ENCODE data around the gene GAS6. TPM values are rescaled to one million over a fixed set of nuclear protein-coding genes. Genes with fewer than 3 reads are reported as not detected.
"Not testable (repeated sequence)": the region's sequence is repeated elsewhere in the genome, so short reads cannot be mapped to it uniquely, and the experiment has no call there.

GAS6 gene
- polyA plus RNA-seq (ENCODE audit: insufficient read length in 12 of 12): 10 to 100 TPM in 11 of 12 donors, not detected in 1; 20.9 to 61.4 (median 31.5) TPM
- long read RNA-seq, donor 1, transcript GAS6-204 (1 exons, 2,646 nt): major isoform, 22 of 29 reads
- long read RNA-seq, donor 1, transcript GAS6-201 (15 exons, 2,490 nt): minor isoform, 7 of 29 reads
- long read RNA-seq, donor 1, partial matches to known transcripts: 0 of 29 reads
- long read RNA-seq, donor 1, other reads (novel, unspliced or antisense): 0 of 29 reads
- long read RNA-seq, donor 2, transcript GAS6-204 (1 exons, 2,646 nt): major isoform, 14 of 27 reads
- long read RNA-seq, donor 2, transcript GAS6-201 (15 exons, 2,490 nt): minor isoform, 13 of 27 reads
- long read RNA-seq, donor 2, partial matches to known transcripts: 0 of 27 reads
- long read RNA-seq, donor 2, other reads (novel, unspliced or antisense): 0 of 27 reads
- long read RNA-seq, donor 3, transcript GAS6-201 (15 exons, 2,490 nt): major isoform, 7 of 12 reads
- long read RNA-seq, donor 3, transcript GAS6-204 (1 exons, 2,646 nt): minor isoform, 5 of 12 reads
- long read RNA-seq, donor 3, partial matches to known transcripts: 0 of 12 reads
- long read RNA-seq, donor 3, other reads (novel, unspliced or antisense): 0 of 12 reads
- long read RNA-seq, donor 4, transcript GAS6-204 (1 exons, 2,646 nt): major isoform, 8 of 9 reads
- long read RNA-seq, donor 4, partial matches to known transcripts: 0 of 9 reads
- long read RNA-seq, donor 4, other reads (novel, unspliced or antisense): 0 of 9 reads
- long read RNA-seq, donor 5, transcript GAS6-204 (1 exons, 2,646 nt): minor isoform, 5 of 13 reads
- long read RNA-seq, donor 5, transcript GAS6-201 (15 exons, 2,490 nt): major isoform, 8 of 13 reads
- long read RNA-seq, donor 5, partial matches to known transcripts: 0 of 13 reads
- long read RNA-seq, donor 5, other reads (novel, unspliced or antisense): 0 of 13 reads
- long read RNA-seq, donor 6, transcript GAS6-201 (15 exons, 2,490 nt): major isoform, 9 of 15 reads
- long read RNA-seq, donor 6, transcript GAS6-204 (1 exons, 2,646 nt): minor isoform, 6 of 15 reads
- long read RNA-seq, donor 6, partial matches to known transcripts: 0 of 15 reads
- long read RNA-seq, donor 6, other reads (novel, unspliced or antisense): 0 of 15 reads
- long read RNA-seq, donor 7, transcript GAS6-204 (1 exons, 2,646 nt): minor isoform, 6 of 14 reads
- long read RNA-seq, donor 7, transcript GAS6-201 (15 exons, 2,490 nt): major isoform, 8 of 14 reads
- long read RNA-seq, donor 7, partial matches to known transcripts: 0 of 14 reads
- long read RNA-seq, donor 7, other reads (novel, unspliced or antisense): 0 of 14 reads
- long read RNA-seq, donor 8, transcript GAS6-201 (15 exons, 2,490 nt): major isoform, 18 of 23 reads
- long read RNA-seq, donor 8, partial matches to known transcripts: 0 of 23 reads
- long read RNA-seq, donor 8, other reads (novel, unspliced or antisense): 0 of 23 reads
- long read RNA-seq, donor 9, transcript GAS6-204 (1 exons, 2,646 nt): major isoform, 17 of 26 reads
- long read RNA-seq, donor 9, transcript GAS6-201 (15 exons, 2,490 nt): minor isoform, 9 of 26 reads
- long read RNA-seq, donor 9, partial matches to known transcripts: 0 of 26 reads
- long read RNA-seq, donor 9, other reads (novel, unspliced or antisense): 0 of 26 reads
- long read RNA-seq, donor 10, transcript GAS6-201 (15 exons, 2,490 nt): major isoform, 9 of 13 reads
- long read RNA-seq, donor 10, partial matches to known transcripts: 0 of 13 reads
- long read RNA-seq, donor 10, other reads (novel, unspliced or antisense): 0 of 13 reads
- long read RNA-seq, donor 11, transcript GAS6-201 (15 exons, 2,490 nt): major isoform, 17 of 20 reads
- long read RNA-seq, donor 11, partial matches to known transcripts: 0 of 20 reads
- long read RNA-seq, donor 11, other reads (novel, unspliced or antisense): 0 of 20 reads

DNA sequence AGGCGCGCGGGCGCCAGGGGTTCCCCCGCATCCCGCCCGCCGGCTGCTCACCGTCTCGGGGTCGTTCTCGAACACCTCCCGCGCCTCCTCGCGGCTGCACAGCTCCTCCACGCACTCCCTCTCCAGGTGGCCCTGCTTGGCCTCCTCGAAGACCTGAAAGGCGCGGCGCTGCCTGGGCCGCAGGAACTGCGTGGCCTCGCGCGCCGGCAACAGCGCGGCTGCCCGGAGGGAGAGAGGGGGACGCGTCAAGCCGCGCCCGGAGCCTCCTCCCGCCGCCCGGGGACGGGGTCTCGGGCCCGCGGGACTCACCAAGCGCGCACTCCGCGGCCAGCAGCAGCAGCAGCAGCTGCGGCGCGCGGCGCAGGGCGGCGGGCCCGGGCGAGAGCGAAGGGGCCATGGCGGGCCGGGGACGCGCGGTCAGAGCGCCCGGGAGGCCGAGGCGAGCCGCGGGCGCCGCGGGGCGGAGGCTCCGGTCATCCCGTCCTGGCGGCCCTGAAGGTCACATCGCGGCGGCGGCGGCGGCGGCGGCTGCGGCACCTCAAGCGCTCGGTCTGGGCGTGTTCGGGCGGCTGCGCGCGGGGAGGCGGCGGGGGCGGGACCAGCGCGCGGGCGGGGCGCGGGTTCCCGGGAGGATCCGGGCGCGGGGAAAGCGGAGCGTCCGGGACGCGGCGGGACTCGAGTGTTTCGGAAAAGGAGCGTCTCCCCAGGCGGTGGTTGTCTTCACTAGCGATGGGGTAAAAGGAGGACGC lies at the start of gene GAS6:
GAS6 (minus strand) TSS at position 553 of the 749 bp plus-strand sequence; CDS start at position 397, 156 bp downstream.
- DNase-seq: no peak

DNA sequence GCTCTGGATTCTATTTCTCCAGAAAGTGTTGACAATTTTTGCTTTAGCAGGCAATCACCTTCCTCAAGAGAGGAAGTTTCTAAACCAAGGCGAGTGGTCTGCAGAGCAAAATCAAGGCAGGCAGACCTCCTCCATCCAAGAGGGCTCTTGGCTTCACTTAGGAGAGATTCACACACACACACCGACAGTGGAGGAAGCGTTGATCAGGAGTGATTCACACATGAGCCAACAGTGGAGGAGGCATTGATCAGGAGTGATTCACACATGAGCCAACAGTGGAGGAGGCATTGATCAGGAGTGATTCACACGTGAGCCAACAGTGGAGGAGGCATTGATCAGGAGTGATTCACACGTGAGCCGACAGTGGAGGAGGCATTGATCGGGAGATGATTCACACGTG lies 49.5 kb upstream of the GAS6 start:
- DNase-seq: not testable (repeated sequence)

DNA sequence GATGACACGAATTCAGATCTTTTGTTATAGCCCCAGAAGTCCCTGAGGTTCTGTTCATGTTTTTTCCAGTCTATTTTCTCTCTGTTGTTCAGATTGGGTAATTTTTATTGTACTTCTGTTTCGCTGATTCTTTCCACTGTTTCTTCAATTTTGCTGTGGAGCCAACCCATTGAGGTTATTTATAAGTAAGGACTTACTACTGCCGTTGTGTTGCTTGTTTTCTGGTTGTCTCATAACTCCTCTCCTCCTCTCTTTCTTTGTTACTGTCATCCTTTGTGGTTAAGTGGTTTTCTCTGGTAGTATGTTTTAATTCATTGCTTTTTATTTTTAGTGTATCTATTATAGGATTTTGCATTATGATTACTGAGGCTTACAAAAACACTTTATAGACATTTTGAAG lies 48.7 kb upstream of the GAS6 start:
- DNase-seq: no peak

DNA sequence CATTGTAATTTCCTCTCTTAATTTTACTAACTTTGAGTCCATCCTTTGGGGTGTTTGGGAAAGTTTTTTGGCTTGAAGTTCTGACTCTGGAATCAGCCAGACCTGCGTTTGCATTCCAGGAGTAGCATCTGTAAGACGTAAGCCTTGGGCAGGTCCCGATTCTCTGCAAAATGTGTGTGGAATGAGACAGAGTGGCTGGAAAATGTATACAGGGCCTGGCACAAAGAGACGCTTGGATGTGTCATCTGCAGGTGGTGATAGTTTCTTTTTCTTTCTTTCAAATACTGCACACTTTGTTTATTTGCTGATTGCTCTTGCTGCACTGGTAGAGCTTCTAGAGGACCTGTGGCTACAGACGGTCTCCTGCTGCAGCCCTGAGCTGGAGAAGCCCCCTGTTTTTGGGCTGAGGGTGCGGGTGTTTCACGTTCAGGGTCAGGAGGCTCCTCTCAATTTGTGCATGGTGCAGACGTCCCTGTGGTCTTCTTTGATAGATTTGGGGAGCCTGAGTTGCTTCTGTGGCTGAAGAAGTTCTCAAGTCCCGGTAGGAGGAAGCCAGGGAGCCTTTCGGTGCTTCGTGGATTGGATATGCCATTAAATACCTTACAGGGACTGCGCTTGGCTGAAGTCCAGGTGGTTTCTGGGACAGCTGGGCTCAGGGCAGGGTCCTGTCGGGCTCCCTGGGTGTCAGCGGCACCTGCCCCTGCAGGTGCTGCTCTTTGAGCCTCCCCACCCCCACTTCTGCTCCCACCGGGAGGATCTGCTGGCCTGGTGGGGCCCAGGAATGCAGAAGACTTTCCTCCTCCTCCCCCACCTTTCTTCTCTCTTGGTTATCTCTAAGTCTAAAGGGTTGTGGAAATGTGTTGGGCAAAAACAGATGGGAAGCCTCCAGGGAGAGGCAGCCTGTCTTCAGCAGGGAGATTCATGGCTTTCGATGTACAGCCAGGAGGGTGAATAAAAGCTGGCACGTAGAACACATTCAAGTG lies 44.0 kb upstream of the GAS6 start:
- no peak for DNase-seq

DNA sequence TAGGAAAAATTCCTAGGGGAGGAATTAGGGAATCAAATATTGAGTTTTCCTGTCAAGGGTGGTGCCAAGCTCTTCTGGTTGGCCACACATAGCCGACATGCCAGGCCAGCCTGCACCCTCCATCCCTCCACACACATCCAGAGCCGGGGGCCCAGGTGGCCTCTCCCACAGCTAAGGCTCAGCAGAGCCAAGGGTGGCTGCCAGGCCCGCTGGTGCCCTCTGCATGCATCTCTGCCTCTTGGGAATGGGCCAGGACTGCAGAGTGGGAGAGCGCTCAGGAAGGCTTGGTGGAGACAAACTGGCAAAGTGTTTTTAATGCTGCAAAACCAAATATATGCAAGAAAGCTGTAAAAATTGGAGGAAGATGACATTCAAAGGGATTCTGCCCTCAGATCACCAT lies 42.7 kb upstream of the GAS6 start:
- DNase-seq: no peak

DNA sequence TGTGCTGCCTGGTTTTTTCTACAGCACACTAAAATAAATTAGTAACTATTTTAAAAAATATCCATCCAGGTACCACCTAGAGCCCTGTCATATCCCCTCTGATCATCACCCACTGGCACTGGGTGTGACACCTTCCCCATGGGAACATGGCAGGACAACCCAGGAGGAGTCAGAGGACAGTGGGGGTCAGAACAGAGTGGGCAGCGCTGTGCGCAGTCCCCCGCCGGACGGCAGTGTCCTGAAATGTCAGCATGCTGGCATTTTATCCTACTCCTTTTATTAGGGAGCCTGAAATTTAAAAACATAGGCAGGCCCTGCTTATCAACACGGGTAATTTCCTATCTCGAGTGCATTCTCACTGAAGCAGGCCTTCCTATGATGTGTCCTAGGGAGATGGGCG lies 42.1 kb upstream of the GAS6 start:
- no peak for DNase-seq

DNA sequence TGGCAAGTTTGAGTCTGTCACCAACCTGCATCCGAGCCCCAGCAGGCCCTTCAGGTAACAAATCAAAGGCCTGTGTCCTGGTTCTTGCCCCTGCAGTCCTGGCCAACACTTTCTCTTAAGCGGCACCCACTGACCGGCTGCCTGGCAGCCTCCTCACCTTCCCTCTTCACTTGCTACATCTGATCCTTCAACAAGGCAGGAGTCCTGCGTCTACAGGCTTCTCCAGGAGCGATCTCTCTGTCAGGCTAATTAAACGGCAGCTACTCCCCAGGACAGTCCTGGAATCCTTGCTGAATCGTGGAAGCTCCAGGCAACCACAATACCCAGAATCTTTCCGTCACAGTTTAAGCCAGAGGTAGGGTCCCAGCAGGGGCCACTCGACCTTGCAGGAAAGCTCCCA lies 41.1 kb upstream of the GAS6 start:
- no peak for DNase-seq

DNA sequence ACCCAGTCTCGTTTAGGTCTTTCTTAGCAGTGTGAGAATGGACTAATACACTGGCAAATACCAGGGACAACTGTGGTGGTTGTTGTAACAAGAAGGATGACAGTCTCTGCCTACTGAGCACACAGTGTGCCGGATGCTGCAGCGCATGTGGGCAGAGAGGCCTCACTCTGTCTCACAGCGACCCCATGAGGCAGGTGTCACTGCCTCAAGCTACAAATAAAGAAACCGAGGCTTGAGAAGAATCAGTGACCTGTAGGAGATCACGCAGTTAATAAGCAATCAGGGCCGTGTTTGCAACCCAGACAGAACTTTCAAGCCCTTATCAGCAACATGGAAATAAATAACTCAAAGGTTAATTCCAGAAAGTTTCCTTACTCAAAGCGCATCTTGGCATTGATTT lies 40.5 kb upstream of the GAS6 start:
- no peak for DNase-seq

DNA sequence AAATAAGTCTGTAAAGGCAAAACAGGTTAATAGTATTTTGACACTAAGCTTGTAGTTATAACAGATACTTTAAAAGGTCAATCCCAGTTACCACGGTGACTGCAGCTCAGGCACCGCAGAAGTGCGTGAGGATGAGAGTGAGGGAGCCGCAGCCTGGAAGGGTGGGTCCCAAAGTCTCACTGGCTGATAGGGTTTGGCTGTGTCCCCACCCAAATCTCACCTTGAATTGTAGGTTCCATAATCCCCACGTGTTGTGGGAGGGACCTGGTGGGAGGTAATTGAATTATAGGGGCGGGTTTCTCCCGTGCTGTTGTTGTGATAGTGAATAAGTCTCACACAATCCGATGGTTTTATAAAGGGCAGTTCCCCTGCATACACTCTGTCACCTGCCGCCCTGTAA lies 40.0 kb upstream of the GAS6 start:
- no peak for DNase-seq

DNA sequence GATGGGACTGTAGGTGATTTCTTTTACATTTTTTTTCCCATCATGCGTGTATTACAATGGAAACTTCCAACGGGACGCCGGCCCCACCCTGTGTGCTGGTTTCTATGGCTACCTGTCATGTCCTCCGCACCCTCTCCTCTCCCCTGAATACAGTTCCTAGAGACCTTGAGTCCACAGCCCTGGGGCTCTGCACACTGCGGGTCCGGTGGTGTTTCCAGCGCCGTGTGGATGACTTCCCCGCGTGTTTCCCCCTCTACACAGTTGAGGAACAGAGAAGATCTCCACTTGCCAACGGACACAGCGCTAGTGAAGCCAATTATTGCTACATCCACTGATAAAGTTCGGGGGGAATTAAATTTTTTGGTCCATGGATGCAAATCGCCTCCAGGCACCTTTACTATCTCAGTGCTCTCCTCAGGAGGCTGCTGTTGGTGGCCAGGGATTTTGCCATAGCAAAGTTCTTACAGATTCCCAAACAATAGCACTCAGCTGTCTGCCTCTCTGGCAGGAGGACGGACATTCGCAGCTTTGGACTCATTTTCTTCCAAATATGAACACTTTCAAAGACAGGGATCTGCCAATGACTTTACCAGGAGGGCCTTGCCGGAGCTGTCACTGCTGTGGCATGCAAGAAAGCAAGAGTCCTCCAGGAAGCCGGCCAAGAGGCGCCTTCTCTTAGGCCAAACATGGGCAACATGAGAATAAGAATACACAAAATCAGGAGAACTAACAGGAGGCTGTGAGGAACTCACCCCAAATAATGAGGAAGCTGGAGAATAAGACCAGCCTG lies 39.3 kb upstream of the GAS6 start:
- peak; percentile 33 for DNase-seq

DNA sequence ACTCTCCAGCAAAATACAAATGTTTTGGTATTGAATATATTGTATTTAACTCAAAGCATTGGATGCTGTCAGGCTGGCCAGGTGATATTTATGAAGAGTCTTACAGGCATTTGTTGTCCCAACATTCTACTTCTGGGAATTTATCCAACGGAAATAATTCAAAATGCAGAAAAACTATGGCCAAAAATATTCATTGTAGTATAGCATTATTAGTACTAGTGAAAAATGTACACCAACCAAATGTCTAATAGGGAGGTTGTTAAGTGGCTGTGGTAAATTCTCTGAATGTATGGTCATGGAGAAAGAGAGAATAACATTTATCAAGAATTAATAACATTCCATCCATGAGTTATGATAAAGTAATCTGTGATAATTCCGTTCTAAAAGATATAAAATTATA lies 38.6 kb upstream of the GAS6 start:
- no peak for DNase-seq

DNA sequence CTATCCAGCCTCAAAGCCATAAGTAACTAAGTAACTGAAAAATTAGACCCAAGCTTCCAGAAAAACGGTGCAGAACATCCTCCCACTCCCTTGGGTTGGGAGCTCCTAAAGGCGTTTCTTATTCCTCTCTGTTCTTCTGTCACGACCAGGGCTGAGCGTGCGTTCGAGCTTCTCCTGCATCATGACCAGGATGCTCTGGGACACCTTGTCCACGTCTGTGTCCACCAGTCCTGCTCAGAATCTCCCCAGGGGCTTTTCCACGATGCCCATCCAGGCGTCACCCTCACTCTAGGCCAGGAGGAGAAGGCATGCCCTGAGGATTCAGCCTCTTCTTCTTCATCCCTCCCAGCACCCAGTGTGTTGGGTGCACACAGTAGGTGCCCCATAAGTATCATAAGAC lies 37.8 kb upstream of the GAS6 start:
- DNase-seq: no peak

DNA sequence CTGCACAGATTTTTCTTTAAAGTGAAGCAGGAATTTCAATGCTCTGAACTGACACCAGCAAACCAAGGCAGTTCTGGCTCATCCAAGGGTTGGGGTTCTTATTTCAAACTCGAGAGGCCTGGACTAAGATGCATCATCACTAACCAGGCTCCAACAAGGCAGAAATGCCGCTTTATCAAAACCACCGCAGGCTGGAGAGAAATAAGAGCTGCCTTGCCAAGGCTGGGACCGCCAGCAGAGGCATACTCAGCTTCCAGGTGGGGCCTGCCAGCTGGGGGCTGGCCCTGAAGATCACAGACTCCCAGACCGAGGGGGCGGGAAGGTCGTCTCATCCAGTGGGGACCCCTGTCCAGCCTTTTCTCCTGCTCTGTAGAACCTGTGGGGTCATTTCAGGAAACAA lies 37.4 kb upstream of the GAS6 start:
- DNase-seq: no peak

DNA sequence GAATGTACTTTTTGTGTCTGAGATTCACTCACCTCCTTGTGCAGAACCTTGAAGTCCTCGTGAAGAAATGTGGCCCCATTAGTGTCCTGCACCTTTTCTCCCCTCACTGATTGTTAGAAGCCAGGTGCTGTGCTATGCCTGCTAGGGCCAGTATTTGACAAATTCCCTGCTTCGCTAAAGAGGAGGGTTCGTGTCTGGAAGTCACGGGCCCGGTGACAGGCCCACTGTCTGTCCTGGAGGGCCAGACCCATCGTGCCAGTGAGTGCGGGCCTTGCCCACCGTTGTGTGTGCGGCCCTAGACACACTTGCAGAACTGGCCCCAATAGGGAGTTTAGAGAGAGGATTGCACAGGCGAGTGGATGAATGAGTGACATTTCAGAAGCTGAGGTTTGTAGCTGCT lies 36.8 kb upstream of the GAS6 start:
- DNase-seq: no peak

DNA sequence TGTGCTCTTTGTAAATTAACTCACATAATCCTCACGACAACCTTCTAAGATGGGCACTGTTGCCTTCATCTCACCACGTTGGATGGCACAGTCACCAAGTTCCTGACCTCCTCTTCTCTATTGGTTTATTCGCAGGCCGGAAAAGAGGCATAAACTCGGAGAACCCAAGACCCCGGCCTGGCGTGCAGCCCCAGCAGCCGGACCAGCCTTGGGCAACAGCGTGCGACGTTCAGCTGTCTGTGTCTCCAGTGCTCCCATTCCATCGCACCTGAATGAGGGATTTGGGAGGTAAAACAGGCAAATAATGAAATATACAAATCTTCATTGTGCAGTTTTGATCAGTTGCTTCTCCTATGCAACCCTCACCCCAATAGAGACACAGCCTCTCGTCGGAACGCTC lies 34.5 kb upstream of the GAS6 start:
- DNase-seq: no peak

DNA sequence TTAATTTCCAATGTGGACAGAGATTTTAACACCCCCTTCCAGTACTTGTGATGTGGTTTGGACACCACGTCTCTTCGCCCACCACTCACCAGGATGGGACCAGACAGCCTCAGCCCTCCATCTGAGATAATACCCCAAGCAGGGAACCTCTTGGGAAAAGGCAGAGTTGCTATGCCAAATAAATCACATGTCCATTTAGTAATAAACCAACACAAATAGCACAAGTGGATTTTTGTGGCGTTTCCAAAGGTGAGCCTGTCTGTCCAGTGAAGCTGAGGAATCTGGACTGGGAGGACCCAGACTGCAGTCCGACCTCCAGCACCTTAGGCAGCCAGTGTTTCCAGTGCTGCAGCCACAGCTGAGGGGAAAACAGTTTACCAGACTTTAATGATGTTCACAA lies 34.1 kb upstream of the GAS6 start:
- no peak for DNase-seq

DNA sequence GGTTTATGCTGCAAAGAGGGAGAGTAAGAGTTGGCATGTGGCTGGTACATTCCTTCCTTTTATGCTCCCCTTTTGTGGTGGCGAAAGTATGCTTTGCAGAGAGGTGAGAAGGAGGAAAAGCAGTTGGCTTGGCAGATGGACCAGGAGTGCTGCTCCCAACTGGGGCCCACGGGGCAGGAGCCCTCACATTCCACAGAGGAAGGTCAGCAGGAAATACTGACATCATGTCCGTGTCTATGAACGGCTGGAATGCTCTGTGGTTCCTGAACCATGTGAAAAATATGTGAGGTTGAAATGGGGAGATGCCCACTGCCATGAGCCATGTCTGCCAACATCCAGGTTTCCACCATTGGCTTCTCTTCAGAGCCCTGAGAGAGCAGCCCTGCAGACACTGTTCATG lies 33.3 kb upstream of the GAS6 start:
- DNase-seq: no peak

DNA sequence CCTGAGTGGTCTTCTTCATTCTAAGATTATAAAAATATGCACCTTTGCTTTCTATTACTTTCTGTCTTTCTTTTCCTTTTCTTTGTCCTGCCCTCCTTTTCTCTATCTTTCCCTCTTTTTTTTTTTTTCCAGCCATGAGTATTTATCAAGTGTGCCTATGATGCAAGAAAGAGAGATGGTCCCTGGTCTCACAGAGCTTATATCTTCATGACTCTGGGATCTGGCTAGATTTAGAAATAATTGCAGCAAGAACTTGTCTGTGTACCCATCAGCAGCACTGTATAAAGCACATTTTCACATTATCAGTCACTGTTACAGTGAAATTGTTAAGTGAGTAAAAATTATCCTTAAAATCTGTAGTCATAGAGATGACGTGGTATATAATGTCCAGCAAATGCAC lies 31.6 kb upstream of the GAS6 start:
- no peak for DNase-seq
